ENCODE data around the gene TECTB. TPM values are rescaled to one million over a fixed set of nuclear protein-coding genes. Genes with fewer than 3 reads are reported as not detected.

TECTB gene
- total RNA-seq, 1 donor from 2014 or later: not detected

- no peaks in the 10 kb centered on the region for H3K9me3 Mint-ChIP-seq
- H3K36me3 Mint-ChIP-seq: no peaks in the 10 kb centered on the region
- H3K4me3 Mint-ChIP-seq: no peak overlapping the region
- no peak for TF ChIP-seq CTCF (IDR thresholded peaks at IDR 0.05; ENCODE audit: unreplicated experiment)
- peaks cover 2% of the 10 kb centered on the region for H3K27me3 Mint-ChIP-seq (ENCODE audit: low read depth)
- DNase-seq (ENCODE audit: low spot score in 2 of 2, unreplicated experiment in 2 of 2): no peak
- H3K4me1 Mint-ChIP-seq: no peaks in the 10 kb centered on the region
- H3K27ac Mint-ChIP-seq: no peak overlapping the region
Observed at GRCh38 chr10:112343056-112343806, 60.0 kb downstream of the TECTB start.

- no peak for DNase-seq (ENCODE audit: low spot score in 2 of 2, unreplicated experiment in 2 of 2)
- peaks cover 2% of the 10 kb centered on the region for H3K27me3 Mint-ChIP-seq (ENCODE audit: low read depth)
- no peaks in the 10 kb centered on the region for H3K9me3 Mint-ChIP-seq
- no peak for TF ChIP-seq CTCF (IDR thresholded peaks at IDR 0.05; ENCODE audit: unreplicated experiment)
- no peak overlapping the region for H3K4me3 Mint-ChIP-seq
- H3K4me1 Mint-ChIP-seq: no peaks in the 10 kb centered on the region
- no peak overlapping the region for H3K27ac Mint-ChIP-seq
- H3K36me3 Mint-ChIP-seq: no peaks in the 10 kb centered on the region
Observed at GRCh38 chr10:112344261-112344660, 61.1 kb downstream of the TECTB start.

GRCh38 chr10:112345202-112345601 lies 62.0 kb downstream of the TECTB start:
- no peak overlapping the region for H3K4me3 Mint-ChIP-seq
- no peaks in the 10 kb centered on the region for H3K27me3 Mint-ChIP-seq (ENCODE audit: low read depth)
- no peak for TF ChIP-seq CTCF (IDR thresholded peaks at IDR 0.05; ENCODE audit: unreplicated experiment)
- H3K4me1 Mint-ChIP-seq: no peaks in the 10 kb centered on the region
- H3K27ac Mint-ChIP-seq: no peak overlapping the region
- no peaks in the 10 kb centered on the region for H3K9me3 Mint-ChIP-seq
- no peak for DNase-seq (ENCODE audit: low spot score in 2 of 2, unreplicated experiment in 2 of 2)
- no peaks in the 10 kb centered on the region for H3K36me3 Mint-ChIP-seq

GRCh38 chr10:112345743-112346142 lies 62.5 kb downstream of the TECTB start:
- DNase-seq (ENCODE audit: low spot score in 2 of 2, unreplicated experiment in 2 of 2): no peak
- Mint-ChIP-seq H3K27ac (no peak overlapping the region), H3K9me3 (no peaks in the 10 kb centered on the region), H3K4me1 (no peaks in the 10 kb centered on the region), H3K4me3 (no peak overlapping the region), H3K27me3 (ENCODE audit: low read depth) (no peaks in the 10 kb centered on the region), H3K36me3 (no peaks in the 10 kb centered on the region)
- TF ChIP-seq CTCF (IDR thresholded peaks at IDR 0.05; ENCODE audit: unreplicated experiment): no peak

- no peak for TF ChIP-seq CTCF (IDR thresholded peaks at IDR 0.05; ENCODE audit: unreplicated experiment)
- Mint-ChIP-seq H3K9me3 (no peaks in the 10 kb centered on the region), H3K4me1 (no peaks in the 10 kb centered on the region), H3K4me3 (no peak overlapping the region), H3K27me3 (ENCODE audit: low read depth) (no peaks in the 10 kb centered on the region), H3K36me3 (no peaks in the 10 kb centered on the region), H3K27ac (no peak overlapping the region)
- no peak for DNase-seq (ENCODE audit: low spot score in 2 of 2, unreplicated experiment in 2 of 2)
Observed at GRCh38 chr10:112346774-112347173, 63.6 kb downstream of the TECTB start.

Data from mesothelial cell of epicardium (in vitro differentiated cells).